CD4-positive, alpha-beta T cell treated with Interleukin-12 subunit alpha and Interleukin-12 subunit beta, for 1 hour (primary cell): ENCODE measurements around the gene SLC16A12.

Experiments used
- DNase-seq: peaks from one replicate; pipeline ENCODE4 v3.0.0-alpha.2; 2020

The SLC16A12 gene, protein sequence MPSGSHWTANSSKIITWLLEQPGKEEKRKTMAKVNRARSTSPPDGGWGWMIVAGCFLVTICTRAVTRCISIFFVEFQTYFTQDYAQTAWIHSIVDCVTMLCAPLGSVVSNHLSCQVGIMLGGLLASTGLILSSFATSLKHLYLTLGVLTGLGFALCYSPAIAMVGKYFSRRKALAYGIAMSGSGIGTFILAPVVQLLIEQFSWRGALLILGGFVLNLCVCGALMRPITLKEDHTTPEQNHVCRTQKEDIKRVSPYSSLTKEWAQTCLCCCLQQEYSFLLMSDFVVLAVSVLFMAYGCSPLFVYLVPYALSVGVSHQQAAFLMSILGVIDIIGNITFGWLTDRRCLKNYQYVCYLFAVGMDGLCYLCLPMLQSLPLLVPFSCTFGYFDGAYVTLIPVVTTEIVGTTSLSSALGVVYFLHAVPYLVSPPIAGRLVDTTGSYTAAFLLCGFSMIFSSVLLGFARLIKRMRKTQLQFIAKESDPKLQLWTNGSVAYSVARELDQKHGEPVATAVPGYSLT

DNA sequence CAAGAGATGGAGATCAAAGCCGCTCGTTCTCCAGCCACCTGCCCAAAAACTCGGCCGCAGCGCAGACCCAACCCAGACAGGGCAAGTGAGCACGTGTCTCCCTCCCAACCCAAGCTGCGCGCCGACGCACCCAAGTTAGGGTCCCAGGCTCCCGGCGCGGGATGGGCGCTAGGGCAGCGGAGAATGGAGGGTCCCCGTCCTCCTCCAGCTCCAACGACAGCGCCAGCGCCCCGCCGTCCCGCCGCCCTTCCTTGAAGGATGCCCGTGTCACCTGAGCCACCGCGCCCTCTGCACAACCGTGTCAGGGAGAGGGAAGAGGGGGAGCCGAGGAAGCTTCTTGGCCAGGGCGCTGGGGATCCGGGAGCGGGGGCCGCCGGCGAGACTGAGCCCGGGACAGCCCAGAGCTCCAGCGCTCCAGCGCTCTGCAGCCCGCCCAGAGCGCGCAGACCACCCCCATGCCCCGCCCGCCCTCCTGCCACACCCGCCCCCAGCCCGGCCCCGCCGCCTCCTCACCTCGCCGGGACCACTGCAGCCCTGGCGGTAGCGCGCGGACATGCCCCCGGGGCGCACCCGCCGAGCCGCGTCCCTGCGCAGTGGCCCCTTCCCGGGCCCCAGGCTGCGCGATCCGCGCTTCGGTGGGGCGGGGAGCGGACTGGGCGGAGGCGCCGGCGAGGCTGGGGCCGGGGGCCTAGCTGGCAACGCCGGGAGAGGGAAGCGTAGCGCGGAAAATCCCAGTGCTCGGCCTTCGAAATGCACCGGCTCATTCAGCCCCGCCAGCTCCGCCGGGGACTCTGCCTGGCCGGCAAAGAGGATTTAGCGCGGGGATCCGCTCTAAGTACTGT, at the start of gene SLC16A12:
SLC16A12 (minus strand) TSS at position 424 of the 842 bp plus-strand sequence. CDS start 73,016 bp downstream, outside the sequence.
- DNase-seq = no peak

DNA sequence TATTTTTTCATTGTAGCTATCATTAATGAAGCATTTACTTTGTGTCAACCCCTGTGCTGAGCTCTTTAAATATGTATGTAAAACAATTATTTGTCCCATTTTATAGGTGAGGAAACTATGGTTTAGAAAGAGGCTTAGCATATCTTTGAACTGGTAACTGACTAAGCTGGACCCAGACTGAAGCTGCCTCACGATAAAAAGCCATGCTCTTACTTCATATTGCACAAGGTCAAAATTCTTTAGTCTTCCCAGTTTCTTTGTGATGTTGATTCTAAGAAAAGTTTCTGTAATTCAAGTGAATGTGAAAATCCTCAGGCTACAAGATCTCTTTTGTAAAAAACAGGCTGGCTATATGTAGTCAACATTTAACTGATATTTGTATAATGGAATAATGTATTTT, 46.6 kb upstream of the SLC16A12 start:
- DNase-seq = no peak

DNA sequence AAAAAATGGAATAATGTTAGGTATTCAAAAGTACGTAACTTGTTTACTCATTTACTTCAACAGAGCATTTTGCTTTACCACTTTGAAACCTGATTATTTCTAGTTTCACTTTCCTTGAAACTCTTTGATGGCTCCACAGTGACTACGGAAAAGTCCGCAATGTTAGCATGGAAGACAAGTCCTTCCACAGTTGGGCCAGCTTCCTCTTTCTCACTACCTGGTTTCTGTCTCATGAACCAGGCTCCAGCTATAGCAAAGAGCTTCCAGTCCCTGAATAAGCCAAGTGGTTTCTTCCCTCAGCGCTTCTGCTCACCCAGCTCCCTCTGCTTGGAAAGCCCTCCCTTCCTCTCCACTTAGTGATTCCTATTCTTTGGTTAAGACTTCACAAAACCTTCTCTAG, 44.8 kb upstream of the SLC16A12 start:
- DNase-seq = no peak

DNA sequence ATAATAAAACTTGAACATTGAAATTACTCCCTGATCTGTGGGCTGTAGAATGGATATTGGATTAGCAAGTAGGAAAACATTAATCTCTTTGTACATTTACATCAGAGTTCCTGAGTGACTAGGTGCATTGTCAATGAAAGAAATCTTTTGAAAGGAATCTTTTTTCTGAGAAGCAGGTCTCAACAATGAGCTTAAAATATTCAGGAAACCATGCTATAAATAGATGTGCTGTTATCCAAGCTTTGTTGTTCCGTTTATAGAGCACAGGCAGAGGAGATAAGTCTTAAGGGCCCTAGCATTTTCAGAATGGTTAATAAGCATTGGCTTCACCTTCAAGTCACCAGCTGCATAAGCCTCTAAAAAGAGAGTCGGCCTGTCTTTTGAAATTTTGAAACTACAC, 41.3 kb upstream of the SLC16A12 start:
- no peak for DNase-seq

DNA sequence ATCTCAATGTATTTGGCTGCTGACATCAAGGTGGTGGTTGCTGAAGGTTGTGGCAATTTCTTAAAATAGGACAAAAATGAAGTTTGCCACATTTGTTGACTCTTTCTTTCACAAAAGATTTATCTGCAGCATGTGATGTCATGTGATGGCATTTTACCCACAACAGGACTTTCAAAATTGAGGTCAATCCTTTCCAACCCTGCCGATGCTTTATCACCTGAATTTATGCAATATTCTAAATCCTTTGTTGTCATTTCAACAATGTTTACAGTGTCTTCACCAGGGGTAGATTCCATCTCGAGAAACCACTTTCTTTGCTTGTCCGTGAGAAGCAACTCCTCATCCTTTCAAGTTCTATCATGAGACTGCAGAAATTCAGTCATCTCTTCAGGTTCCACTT, 40.6 kb upstream of the SLC16A12 start:
- no peak for DNase-seq

DNA sequence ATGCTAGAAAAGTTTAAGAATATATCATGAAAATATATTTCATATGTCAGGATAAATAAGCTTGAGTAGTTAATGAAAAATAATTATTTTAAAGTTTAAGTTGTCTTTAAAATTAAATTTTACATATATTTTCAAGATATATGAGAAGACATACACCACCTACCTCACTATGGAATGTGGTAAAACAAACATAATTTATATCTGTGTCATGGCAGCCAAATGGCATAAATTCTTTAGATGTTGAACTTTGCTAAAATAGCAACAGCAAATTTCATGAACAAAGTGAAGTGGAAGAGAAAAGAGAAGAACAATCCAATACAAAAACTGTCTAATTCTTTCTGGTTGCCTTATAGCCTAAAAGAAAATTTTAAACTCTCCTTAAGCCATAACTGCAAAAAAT, 39.6 kb upstream of the SLC16A12 start:
- no peak for DNase-seq

DNA sequence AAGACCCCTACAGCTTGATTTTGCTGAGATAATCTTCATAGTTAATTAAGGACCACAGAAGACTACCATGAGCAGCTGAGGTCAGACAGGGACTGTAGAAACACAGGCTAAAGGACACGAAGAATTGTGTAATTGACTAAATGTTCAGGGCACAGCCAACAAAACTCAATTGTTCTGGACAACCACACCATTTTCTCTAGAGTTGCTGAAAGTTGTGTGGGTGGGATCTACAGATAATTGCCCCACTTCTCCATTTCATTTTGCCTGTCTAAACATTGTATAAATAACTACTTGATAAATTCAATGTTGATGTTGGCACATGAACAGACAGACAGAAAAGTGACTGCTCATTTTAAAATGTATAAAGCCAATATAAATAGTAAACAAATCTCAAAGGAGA, 39.0 kb upstream of the SLC16A12 start:
- no peak for DNase-seq

DNA sequence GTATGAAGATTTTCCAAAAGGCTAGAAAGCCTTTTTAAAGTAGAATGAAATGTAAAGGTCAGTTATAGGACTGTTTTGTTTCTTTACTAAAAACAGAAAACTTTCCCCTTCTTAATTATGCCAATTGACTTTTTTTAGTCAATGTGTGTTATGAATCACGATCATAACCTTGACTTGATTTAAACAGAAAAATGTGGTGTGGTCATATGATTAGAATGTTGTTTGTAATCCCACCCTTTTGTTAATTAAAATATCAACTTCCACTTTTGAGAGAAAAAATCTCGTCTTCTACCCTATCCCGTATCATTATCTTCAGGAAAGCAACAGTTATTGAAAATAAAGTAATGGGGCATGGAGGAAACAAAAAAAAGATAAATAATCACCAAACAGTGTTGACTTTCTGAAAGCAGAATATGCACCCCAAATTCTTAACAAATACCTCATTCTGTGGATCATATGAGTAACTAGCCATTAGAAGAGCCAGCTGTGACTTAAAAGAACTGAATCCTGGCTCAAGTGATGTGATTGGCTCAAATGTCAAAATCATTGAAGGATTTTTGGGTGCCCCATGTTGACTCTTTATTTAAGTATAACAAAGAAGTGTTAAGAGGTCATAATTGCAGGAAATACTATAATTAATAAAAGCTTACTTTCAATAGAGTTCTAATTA, 32.3 kb upstream of the SLC16A12 start:
- DNase-seq = no peak

DNA sequence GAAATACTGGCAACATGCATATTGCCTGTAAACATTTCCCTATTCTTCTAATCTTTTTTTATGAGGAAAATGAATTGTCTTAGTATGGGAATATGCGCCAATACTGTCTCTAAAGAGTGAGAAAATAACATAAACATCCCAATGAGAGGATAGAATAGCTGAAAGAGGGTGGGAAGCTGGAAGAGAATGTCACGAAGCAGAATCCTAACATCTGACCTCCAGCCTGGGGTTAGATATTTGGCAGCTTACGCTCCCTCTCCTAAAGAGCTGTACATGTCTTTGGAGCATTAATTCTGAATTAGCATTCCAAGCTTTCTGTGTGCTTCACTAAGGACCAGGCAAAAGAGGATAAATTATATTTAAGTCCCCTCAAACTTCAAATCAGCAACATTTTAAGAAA, 31.6 kb upstream of the SLC16A12 start:
- DNase-seq = no peak

DNA sequence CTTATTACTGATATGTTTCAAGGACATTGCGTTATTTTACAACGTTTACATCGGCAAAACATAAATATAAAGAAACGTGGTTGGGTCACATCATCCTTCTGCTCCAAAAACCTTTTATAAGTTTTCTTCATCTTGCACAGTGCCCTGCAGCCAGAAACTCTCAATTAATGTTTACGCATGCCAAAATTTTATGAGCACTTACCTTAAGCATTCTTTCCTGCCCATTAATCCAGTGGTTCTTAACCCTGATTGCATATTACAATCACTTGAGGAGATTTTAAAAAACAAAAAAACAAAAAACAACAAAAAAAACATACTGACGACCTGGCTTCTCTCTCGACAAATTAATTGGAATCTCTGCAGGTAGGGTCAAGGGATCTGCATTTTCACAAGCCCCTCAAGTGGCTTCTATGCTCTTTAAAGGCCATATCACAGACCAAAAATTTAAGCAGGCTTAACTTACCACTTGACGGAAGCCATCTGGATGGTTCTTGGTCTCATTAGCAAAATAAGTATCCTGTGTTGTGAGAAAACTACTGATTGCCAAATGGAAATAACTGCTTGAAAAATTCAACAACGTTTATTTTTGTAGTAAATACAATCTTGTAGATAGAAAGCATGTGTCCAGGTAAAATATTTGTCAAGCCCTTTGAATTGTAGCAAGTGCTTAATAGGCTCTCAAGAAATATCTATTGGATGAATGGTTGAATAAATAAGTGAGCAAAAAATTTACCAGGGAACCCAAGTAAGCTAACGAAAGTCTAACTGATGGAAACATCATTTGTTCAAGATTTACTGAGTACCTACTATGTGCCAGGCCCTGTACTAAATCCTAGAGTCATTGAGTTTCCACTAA, 30.9 kb upstream of the SLC16A12 start:
- no peak for DNase-seq

DNA sequence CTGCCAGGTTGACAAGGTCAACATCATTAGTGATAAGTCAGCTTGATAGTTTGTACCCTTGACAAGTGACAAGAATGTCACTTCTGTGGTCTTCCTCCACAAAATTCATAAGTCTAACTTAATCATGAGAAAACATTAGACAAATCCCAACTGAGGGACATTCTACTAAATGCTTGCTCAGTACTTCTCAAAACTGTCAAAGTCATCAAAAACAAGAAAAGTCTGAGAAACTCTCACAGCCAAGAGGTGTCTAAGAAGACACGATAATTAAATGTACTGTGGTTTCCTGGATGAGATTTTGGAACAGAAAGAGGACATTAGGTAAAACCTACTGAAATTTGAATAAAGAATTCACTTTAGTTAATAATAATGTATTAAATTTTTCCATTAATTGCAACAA, 29.8 kb upstream of the SLC16A12 start:
- DNase-seq = no peak

DNA sequence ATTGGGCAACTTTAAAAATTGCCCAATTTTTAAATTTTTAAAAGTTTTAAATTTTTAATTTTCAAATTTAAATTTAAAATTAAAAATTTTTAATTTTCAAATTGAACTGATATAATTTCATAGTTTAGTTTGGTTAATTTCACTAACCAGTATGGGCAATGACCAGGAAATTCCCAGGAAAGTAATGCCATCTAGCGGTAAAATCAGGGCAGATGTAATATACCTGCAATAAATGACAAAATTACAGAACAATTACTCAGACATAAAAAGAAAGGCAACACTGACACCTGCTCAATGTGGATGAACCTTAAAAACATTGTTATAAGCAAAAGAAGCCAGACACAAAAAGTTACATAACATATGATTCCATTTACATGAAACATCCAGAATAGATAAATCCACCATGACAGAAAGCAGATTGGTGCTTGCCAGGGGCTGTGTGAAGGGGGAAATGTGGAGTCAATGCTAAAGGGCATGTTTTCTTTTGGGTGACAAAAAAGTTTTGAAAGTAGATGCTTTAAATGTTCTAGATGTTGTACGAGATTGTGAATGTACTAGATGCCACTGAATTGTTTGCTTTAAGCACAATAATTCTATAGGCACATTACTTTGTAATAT, 28.6 kb upstream of the SLC16A12 start:
- DNase-seq = peak; percentile 64

DNA sequence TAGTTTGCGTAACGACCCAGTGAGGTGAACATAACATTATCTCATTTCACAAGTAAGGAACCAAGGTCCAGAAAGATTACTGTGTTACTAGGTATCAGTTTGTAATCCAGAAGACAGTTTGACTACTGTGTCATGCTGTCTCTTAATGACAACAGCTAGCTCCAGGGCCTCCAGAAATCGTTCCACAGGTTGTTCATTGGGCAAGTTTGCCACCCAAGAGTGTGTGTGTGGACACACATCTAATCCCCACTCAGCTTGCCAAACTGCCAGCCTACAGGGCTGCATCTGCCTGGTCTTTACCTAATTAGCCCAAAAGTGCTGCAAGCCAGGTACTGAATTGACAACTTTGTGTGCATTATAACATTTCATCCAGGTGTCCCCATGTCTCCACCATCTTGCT, 27.9 kb upstream of the SLC16A12 start:
- DNase-seq = no peak

DNA sequence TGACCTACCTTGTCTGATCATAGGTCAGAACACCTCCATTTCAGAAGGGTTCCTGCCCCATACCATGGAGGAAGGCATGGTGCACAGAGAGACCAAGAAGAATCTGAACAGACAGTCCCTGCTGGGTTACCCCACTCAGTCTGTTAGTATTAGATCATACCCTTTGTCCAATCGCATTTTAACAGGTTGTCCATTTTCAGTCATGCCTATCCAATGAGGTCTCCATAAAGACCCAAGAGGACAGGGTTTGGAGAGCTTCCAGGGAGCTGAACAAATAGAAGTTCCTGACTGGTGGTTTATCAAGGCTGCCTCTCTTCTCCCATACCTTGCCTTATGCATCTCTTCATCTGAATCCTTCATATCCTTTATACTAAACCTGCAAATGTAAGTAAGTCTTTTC, 21.2 kb upstream of the SLC16A12 start:
- DNase-seq = no peak

DNA sequence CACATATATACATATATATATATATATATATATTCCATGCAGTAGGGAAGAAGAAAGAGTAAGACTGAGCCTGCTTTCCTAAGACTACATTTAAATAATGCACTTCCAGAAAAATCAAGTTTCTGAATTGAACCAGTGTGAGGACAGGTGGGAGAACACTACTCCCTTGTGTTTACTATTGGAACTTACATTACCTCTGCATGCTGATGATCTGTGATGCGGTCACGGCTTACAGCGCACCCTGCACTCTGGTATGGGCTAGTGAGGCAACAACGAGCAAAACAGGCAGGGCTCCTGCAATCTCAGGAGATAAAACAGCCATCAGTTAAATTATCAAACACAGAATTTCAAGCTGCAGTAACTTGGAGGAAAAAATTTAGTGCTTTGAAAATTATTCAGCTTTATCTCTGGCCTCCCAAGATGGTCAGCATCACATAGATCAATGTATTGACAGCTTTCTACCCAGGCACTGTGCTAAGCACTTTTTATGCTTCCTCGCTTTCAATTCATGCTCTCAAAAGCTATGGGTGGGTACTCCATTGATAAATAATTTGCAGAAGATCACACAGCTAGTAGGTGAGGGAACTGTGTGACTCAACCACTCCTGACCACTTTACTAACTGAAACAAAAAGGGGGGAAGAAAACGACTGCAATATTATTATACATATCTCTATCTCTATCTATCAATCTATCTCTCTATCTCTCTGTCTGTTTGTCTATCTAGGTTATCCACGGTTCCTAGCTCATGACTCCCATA, 20.5 kb upstream of the SLC16A12 start:
- no peak for DNase-seq

DNA sequence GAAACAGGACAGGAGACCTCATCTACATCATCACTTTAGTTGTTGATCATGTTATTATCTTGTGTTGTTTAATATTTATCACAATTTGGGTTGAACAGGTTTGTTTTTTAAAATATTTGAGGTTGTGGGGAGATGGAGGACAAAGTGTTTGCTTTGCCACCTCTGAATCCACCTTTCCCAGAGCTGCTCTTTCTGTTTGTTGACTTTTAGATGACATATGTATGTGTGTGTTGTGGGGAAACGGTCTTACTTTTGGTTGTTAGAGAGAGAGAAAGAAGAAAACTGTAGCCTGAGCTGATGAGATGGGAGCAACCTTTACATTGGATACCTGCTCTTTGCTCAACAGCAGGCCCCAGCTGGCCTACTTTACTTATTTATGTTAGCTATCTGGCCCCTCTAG, 19.0 kb upstream of the SLC16A12 start:
- DNase-seq = no peak

DNA sequence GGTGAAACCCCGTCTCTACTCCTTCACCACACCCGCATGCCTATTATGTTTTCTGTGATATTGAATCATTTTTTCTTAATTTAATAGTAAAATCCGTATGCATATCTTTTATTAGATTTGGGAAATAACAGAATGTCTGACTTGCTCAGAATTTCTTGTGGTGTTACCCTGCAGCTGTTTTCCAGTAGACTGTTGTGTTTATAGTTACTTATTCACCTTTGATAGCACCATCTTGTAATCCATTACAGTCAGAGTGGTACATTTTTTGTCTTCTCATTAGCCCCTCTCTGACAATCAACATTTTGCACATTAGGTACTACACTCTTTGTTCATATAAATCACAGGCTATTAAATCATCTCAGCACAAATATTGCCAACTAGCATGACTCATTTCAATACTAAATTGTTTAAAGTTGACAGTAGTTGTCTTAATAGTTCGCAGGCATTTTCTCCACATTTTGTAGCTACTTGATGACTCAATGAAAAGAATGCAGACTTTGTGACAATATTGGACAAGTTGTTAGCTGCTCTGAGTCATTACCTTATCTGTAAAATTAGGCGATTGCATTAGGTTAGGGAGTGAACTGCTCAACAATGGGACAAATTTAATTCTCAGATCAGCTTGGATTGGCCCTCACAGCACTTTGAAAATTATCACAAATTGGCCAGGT, 17.8 kb upstream of the SLC16A12 start:
- DNase-seq = no peak

DNA sequence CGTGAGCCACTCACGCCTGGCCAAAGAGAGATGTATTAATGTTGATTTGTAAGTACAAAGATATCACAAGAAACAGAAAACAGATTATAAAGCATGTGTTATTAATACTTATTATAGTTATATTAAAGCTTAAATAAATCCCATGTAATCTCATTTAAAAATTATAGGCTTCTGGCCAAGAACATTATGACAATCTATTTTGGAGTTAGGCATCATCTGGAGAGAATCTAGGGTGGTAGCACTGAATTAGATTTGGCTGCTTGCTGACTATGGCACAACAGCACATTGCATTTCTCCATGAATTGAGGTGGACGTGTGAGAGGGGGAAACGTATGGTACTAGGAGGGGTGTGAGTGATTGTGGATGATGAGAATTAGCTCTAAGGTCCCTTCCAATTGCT, 16.8 kb upstream of the SLC16A12 start:
- no peak for DNase-seq

DNA sequence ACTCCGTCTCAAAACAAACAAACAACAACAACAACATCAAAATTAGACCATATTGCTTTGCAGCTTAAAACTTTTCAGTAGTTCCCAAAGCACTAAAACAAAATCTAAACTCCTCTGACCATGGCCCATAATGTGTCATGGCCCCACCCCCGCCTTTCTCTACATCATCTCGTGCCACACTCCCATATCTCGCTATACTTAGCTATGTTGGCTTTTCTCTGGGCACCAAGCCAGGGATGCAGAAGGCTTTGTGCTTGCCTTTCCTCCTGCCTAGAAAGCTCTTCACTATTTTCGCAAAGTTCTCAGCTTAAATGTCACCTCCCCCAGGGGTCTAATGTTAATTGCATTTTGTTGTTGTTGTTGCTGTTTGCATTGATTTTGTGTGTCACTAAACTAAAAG, 15.1 kb upstream of the SLC16A12 start:
- no peak for DNase-seq

DNA sequence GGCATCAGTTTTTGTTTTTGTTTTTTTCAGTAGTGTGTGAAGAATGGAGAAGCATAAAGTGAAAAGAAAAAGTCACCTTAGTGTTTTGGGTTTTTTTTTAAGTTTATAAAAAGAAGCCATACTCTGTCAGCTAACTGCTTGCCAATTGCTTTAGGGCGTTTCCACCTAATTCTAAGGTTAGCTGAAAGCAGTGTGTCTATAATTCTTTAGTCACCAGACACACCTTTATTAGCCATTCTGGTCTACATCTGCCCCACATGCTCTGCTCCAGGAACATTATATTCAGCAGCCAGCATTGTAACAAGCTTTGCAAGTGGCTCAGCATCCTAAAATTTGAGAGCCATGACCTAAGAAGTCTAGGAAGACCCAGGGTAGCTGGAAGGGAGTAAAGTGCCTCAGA, 14.1 kb upstream of the SLC16A12 start:
- no peak for DNase-seq

DNA sequence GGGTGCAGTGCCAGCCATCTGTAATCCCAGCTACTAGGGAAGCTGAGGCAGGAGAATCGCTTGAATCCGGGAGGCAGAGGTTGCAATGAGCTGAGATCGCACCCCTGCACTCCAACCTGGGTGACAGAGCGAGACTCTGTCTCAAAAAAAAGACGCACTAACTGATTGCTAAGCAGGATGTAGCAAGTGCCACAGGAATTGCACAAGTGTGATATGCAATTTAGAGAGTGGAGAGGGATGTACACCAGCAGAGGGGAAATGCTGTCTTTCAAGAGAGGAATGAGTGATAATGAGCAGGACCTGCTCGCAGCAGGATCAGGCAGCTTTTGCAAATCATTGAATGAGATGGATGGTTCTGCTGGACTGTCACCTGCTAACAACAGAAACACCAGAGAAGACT, 13.3 kb upstream of the SLC16A12 start:
- no peak for DNase-seq
